OCI-LY7 (cell line): ENCODE measurements around the gene NAA38. TPM values are rescaled to one million over a fixed set of nuclear protein-coding genes. Genes with fewer than 3 reads are reported as not detected.

ENCODE experiments used
- BruUV-seq: library from RNA; stranded (reverse); fragments of 400-500 nt; replicated peaks from 2 replicates; lab custom pipeline; 2021; lab: Mats Ljungman, UMichigan
- CTCF ChIA-PET: fragments of 300-600 bp; sonication (Branson Sonifier 250); formaldehyde crosslinking; loops from one replicate; lab custom pipeline; 2022; ENCODE audit warnings: antibody characterized with exemption; ENCODE audit not compliant: unreplicated experiment; lab: Charles Lee
- POLR2A ChIA-PET: fragments of 300-600 bp; sonication (Branson Sonifier 250); formaldehyde crosslinking; loops from one replicate; lab custom pipeline; 2022; ENCODE audit warnings: antibody characterized with exemption; lab: Charles Lee
- DNase-seq: peaks from one replicate; pipeline ENCODE4 v3.0.0-alpha.2; 2015; ENCODE audit warnings: low spot score
- H2AFZ ChIP-seq: fragments of 200-600 bp; sonication (generic), shearing (Covaris generic); 2 replicates; pipeline ENCODE4 v1.6.1; 2014; ENCODE audit warnings: mild to moderate bottlenecking, antibody characterized with exemption, low read length, moderate library complexity
- H3K27ac ChIP-seq: fragments of 200-600 bp; sonication (generic); 2 replicates; pipeline ENCODE4 v1.5.1; 2014; ENCODE audit warnings: mixed run types, low read depth, mild to moderate bottlenecking, moderate library complexity, low read length, inconsistent platforms; ENCODE audit not compliant: poor library complexity, severe bottlenecking
- H3K36me3 ChIP-seq: fragments of 200-600 bp; sonication (generic); 2 replicates; pipeline ENCODE4 v1.6.1; 2014; ENCODE audit warnings: mild to moderate bottlenecking, antibody characterized with exemption, low read length, moderate library complexity, mixed read lengths; ENCODE audit not compliant: insufficient read depth
- H3K4me1 ChIP-seq: fragments of 200-600 bp; sonication (generic); 2 replicates; pipeline ENCODE4 v1.5.1; 2014; ENCODE audit warnings: mild to moderate bottlenecking, low read length; ENCODE audit not compliant: insufficient read depth, poor library complexity, severe bottlenecking
- H3K4me2 ChIP-seq: fragments of 200-600 bp; sonication (generic); 2 replicates; pipeline ENCODE4 v1.6.1; 2014; ENCODE audit warnings: mild to moderate bottlenecking, low read length
- H3K4me3 ChIP-seq: fragments of 200-600 bp; sonication (generic); 2 replicates; pipeline ENCODE4 v1.5.1; 2014; ENCODE audit warnings: mild to moderate bottlenecking, low read depth, low read length; ENCODE audit not compliant: poor library complexity, severe bottlenecking
- H3K79me2 ChIP-seq: fragments of 200-600 bp; sonication (generic); 2 replicates; pipeline ENCODE4 v1.6.1; 2016; ENCODE audit warnings: low read depth, mild to moderate bottlenecking, low read length, moderate library complexity, mixed read lengths; ENCODE audit not compliant: insufficient read depth
- H3K9me2 ChIP-seq: fragments of 200-600 bp; sonication (generic); 2 replicates; pipeline ENCODE4 v1.6.1; 2016; ENCODE audit warnings: mild to moderate bottlenecking, low read length, mixed read lengths; ENCODE audit not compliant: insufficient read depth
- H3K9me3 ChIP-seq: fragments of 200-600 bp; sonication (generic); 2 replicates; pipeline ENCODE4 v1.6.1; 2014; ENCODE audit warnings: mild to moderate bottlenecking, mixed run types, low read length, mixed read lengths
- H4K20me1 ChIP-seq: fragments of 200-600 bp; sonication (generic); 2 replicates; pipeline ENCODE4 v1.6.1; 2014; ENCODE audit warnings: mild to moderate bottlenecking, antibody characterized with exemption, low read length, moderate library complexity, mixed read lengths; ENCODE audit not compliant: insufficient read depth
- EZH2phosphoT487 ChIP-seq: fragments of 200-600 bp; sonication (generic); IDR thresholded peaks from 2 replicates; pipeline ENCODE4 v1.6.1; 2018; ENCODE audit warnings: low read depth, borderline replicate concordance, mild to moderate bottlenecking, mixed run types, antibody characterized with exemption, low read length, moderate library complexity, mixed read lengths
- intact Hi-C: fragments of 100-400 bp; cut with micrococcal nuclease; formaldehyde crosslinking; loops from one replicate; pipeline ENCODE4 v1.10.0; 2022; ENCODE audit not compliant: unreplicated experiment
- total RNA-seq, 2 experiments: library from RNA; depleted of rRNA in 1 of 2; stranded (reverse); fragments of >200 nt in 1 of 2; shearing (Covaris generic) in 1 of 2; gene quantifications; 2 replicates each; pipeline ENCODE4 v1.2.3, GENCODE V29; 2014 to 2022
- TF ChIP-seq, protein P1 (sequence below): fragments of 200-600 bp; sonication (generic); conservative IDR thresholded peaks from 2 replicates; pipeline ENCODE4 v1.5.1; 2014; ENCODE audit warnings: mild to moderate bottlenecking, antibody characterized with exemption, low read length, moderate library complexity, mixed read lengths

NAA38 gene
- total RNA-seq, 2 experiments from 2014 or later = 149 to 168 TPM

DNA sequence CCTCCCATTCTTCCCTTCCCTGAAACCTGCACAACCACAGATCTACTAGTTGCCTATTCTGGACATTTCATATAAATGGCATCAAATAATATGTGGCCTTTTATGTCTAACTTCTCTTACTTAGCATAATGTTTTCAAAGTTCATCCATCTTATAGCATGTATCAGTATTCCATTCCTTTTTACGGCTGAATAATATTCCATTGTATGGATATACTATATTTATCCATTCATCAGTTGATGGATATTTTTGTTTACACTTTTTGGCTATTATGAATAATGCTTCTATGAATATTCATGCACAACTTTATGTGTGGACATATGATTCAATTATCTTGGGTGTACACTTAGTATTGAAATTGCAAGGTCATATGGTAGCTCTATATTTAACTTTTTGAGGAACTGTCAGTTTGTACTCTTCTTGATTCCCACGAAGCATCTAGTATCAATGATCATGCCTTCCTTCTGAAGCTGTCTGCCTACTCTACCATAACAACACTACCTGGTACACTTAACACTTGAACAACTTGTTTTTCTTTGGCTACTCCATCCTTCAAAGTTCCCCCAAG is 18.5 kb upstream of the NAA38 start:
- Histone ChIP-seq H3K4me1 (peaks cover 29% of the 10 kb centered on the region), H3K79me2 (peaks cover 49% of the 10 kb centered on the region; the same call in 1 of the 2 replicates), H3K36me3 (peaks cover 92% of the 10 kb centered on the region), H3K9me3 (no peaks in the 10 kb centered on the region), H4K20me1 (no peaks in the 10 kb centered on the region; the same call in 1 of the 2 replicates), H3K4me2 (no peak overlapping the region), H3K4me3 (no peak overlapping the region), H3K9me2 (no peaks in the 10 kb centered on the region), H2AFZ (no peak overlapping the region), H3K27ac (no peak overlapping the region)
- BruUV-seq = no TSS peak
- CTCF ChIA-PET = no interaction called here
- POLR2A ChIA-PET = interaction anchor here (1.5 kb wide), 1 partner anchor 10 kb away, joined by 3 read pairs; no protein-coding TSS in a partner anchor
- intact Hi-C loops = no loop called here
- no peak for DNase-seq
- TF ChIP-seq, protein P1, sequence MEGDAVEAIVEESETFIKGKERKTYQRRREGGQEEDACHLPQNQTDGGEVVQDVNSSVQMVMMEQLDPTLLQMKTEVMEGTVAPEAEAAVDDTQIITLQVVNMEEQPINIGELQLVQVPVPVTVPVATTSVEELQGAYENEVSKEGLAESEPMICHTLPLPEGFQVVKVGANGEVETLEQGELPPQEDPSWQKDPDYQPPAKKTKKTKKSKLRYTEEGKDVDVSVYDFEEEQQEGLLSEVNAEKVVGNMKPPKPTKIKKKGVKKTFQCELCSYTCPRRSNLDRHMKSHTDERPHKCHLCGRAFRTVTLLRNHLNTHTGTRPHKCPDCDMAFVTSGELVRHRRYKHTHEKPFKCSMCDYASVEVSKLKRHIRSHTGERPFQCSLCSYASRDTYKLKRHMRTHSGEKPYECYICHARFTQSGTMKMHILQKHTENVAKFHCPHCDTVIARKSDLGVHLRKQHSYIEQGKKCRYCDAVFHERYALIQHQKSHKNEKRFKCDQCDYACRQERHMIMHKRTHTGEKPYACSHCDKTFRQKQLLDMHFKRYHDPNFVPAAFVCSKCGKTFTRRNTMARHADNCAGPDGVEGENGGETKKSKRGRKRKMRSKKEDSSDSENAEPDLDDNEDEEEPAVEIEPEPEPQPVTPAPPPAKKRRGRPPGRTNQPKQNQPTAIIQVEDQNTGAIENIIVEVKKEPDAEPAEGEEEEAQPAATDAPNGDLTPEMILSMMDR = no peak
- TF ChIP-seq EZH2phosphoT487 = no peak

DNA sequence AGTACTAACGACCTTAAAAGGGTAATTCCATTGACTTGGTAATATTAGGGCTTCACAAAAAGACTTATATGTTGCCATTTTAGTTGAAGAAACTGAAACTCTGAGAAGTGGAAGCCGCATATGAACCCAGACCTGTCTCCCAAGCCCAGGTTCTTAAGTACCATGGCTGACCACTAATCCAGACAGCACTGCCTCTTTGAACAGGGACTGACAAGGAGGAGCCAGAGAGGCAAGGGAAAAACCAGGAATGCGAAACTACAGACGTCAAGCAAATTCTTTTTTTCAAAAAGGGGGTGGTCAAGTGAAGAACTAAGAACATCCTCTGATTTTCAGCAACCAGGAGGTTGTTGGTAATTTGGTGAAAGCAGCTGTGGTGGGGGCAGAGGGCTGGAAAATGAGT is 15.7 kb upstream of the NAA38 start:
- Histone ChIP-seq H3K4me1 (peaks cover 9% of the 10 kb centered on the region), H3K9me3 (no peaks in the 10 kb centered on the region), H3K4me2 (no peak overlapping the region), H4K20me1 (no peaks in the 10 kb centered on the region; the same call in 1 of the 2 replicates), H3K36me3 (peaks cover 93% of the 10 kb centered on the region), H3K79me2 (peaks cover 29% of the 10 kb centered on the region; the same call in 1 of the 2 replicates), H3K27ac (no peak overlapping the region), H3K4me3 (no peak overlapping the region), H3K9me2 (no peaks in the 10 kb centered on the region), H2AFZ (no peak overlapping the region)
- intact Hi-C loops = no loop called here
- no peak for DNase-seq
- BruUV-seq = no TSS peak
- no peak for TF ChIP-seq EZH2phosphoT487
- POLR2A ChIA-PET = no interaction called here
- CTCF ChIA-PET = no interaction called here

DNA sequence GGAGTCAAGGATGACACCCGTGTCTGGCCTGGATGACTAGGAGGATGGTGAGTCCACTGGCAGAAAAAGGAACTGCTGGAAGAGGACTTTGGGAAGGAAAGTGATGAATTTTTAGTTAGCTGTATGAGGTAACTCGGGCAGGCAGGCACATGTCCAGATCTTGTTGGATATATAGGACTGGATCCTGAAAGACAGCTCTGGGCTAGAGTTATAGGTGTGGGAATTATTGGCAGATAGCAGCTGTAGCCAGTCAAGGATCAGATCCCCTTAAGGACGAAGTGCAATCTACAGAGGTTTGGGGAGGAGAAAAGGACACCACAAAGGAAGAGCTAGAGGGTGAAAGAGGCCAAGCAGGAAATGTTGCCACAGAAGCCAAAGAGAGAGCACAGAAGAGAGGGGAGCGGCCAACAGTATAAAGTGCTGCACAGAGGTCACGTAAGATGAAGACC is 10.5 kb upstream of the NAA38 start:
- ChIA-PET POLR2A (interaction anchor here (1.5 kb wide), 1 partner anchor 45 kb away, joined by 4 read pairs; no protein-coding TSS in a partner anchor), CTCF (interaction anchor here (0.5 kb wide), 1 partner anchor 654 kb away, joined by 4 read pairs; no protein-coding TSS in a partner anchor)
- Histone ChIP-seq H3K27ac (no peak overlapping the region), H3K4me2 (no peak overlapping the region), H3K9me2 (no peaks in the 10 kb centered on the region), H3K4me1 (peaks cover 13% of the 10 kb centered on the region), H3K36me3 (peaks cover 95% of the 10 kb centered on the region), H3K4me3 (no peak overlapping the region), H4K20me1 (no peaks in the 10 kb centered on the region), H3K79me2 (peaks cover 13% of the 10 kb centered on the region; the same call in 1 of the 2 replicates), H2AFZ (no peak overlapping the region), H3K9me3 (no peaks in the 10 kb centered on the region)
- no peak for TF ChIP-seq EZH2phosphoT487
- TF ChIP-seq, protein P1 = no peak
- BruUV-seq = no TSS peak
- DNase-seq = no peak
- intact Hi-C loops = no loop called here
